ENCODE results near the gene NR2F2. TPM values are rescaled to one million over a fixed set of nuclear protein-coding genes. Genes with fewer than 3 reads are reported as not detected.

NR2F2 gene
- total and polyA plus RNA-seq, 2 experiments from 2014 or later = 0.16 TPM; not detected in 1

DNA sequence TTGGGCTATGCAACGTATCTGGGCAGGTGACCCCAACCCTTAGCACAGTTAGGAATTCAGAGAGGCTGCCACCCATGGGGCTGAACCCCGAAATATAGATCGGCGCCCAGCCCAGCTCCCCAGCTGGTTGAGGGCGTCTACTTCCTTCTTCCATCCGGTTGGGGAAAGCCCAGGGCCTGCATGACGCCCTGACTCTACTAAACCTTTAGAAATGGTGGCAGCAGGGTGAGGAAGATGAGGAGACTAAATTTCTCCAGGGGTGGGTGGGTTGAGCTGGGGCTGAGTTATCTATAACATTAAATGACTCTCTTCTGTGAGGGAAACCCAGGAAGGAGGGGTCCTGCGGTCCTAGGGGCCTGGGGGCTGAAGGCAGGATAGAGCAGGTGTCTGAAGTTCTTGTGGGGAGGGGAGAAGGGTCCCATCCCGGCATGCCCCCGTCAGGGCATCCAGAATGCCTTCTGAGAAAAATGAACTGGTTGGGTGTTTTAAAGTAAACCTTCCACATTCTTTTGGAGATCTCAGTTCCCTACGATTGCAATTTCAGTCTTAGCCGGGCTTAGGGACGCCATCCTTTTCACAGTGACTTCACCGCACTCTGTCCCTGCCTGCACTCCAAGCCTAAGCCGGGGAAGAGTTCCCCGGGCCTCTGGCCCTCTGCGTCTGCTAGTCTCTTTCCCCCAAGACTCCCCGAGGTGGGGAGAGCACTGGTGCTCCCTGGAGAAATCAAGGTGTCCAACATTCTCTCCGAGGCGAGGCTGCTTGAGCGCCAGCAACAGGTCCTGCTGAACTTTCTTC, 28.5 kb downstream of the NR2F2 start:
- no peak overlapping the region for H3K27ac Mint-ChIP-seq
- peak overlapping the region; percentile 80 for H3K4me2 ChIP-seq

More for the DNA sequence above, 28.5 kb downstream of the NR2F2 start:
- Mint-ChIP-seq H3K36me3 (ENCODE audit: low read depth) (no peaks in the 10 kb centered on the region), H3K4me1 (peaks cover 55% of the 10 kb centered on the region), H3K27me3 (ENCODE audit: insufficient read depth, low read depth, poor library complexity) (peaks cover under 1% of the 10 kb centered on the region), H3K4me3 (peak overlapping the region; percentile 52; the same call in 2 of the 3 replicates), H3K9me3 (no peaks in the 10 kb centered on the region; the same call in 1 of the 3 replicates)
- Histone ChIP-seq H3K27me3 (ENCODE audit: insufficient read depth) (peaks cover 100% of the 10 kb centered on the region), H2AFZ (no peak overlapping the region), H3F3A (replicated peaks; ENCODE audit: low read depth) (peaks cover 23% of the 10 kb centered on the region; the same call in 1 of the 2 replicates), H4K20me1 (replicated peaks; ENCODE audit: insufficient read depth) (peaks cover 33% of the 10 kb centered on the region), H3K27ac (ENCODE audit: low read depth) (no peak overlapping the region), H3K9me2 (ENCODE audit: insufficient read depth) (no peaks in the 10 kb centered on the region), H3K79me2 (replicated peaks; ENCODE audit: insufficient read depth) (no peaks in the 10 kb centered on the region), H3K4me1 (ENCODE audit: insufficient read depth) (peaks cover 48% of the 10 kb centered on the region), H3K36me3 (ENCODE audit: insufficient read depth) (no peaks in the 10 kb centered on the region), H3K4me3 (peak overlapping the region; percentile 52)
- ATAC-seq (no peak), DNase-seq (ENCODE audit: low spot score) (peak; percentile 42)
- no peak for TF ChIP-seq ZNF331 (CRISPR knock-in tag; IDR thresholded peaks at IDR 0.05; ENCODE audit: low read depth)
- no peak for TF ChIP-seq JUNB (IDR thresholded peaks at IDR 0.05; ENCODE audit: unreplicated experiment)
- no peak for TF ChIP-seq STAT1 (IDR thresholded peaks at IDR 0.05; ENCODE audit: unreplicated experiment)
- no peak for TF ChIP-seq CREB1 (CRISPR knock-in tag; IDR thresholded peaks at IDR 0.05; ENCODE audit: low read depth)
- TF ChIP-seq POLR2AphosphoS5 (IDR thresholded peaks at IDR 0.05; ENCODE audit: low read depth) = no peak
- TF ChIP-seq, protein P1, sequence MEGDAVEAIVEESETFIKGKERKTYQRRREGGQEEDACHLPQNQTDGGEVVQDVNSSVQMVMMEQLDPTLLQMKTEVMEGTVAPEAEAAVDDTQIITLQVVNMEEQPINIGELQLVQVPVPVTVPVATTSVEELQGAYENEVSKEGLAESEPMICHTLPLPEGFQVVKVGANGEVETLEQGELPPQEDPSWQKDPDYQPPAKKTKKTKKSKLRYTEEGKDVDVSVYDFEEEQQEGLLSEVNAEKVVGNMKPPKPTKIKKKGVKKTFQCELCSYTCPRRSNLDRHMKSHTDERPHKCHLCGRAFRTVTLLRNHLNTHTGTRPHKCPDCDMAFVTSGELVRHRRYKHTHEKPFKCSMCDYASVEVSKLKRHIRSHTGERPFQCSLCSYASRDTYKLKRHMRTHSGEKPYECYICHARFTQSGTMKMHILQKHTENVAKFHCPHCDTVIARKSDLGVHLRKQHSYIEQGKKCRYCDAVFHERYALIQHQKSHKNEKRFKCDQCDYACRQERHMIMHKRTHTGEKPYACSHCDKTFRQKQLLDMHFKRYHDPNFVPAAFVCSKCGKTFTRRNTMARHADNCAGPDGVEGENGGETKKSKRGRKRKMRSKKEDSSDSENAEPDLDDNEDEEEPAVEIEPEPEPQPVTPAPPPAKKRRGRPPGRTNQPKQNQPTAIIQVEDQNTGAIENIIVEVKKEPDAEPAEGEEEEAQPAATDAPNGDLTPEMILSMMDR (conservative IDR thresholded peaks at IDR 0.05; ENCODE audit: low read depth in 2 of 2) = no peak
- TF ChIP-seq, protein P2, sequence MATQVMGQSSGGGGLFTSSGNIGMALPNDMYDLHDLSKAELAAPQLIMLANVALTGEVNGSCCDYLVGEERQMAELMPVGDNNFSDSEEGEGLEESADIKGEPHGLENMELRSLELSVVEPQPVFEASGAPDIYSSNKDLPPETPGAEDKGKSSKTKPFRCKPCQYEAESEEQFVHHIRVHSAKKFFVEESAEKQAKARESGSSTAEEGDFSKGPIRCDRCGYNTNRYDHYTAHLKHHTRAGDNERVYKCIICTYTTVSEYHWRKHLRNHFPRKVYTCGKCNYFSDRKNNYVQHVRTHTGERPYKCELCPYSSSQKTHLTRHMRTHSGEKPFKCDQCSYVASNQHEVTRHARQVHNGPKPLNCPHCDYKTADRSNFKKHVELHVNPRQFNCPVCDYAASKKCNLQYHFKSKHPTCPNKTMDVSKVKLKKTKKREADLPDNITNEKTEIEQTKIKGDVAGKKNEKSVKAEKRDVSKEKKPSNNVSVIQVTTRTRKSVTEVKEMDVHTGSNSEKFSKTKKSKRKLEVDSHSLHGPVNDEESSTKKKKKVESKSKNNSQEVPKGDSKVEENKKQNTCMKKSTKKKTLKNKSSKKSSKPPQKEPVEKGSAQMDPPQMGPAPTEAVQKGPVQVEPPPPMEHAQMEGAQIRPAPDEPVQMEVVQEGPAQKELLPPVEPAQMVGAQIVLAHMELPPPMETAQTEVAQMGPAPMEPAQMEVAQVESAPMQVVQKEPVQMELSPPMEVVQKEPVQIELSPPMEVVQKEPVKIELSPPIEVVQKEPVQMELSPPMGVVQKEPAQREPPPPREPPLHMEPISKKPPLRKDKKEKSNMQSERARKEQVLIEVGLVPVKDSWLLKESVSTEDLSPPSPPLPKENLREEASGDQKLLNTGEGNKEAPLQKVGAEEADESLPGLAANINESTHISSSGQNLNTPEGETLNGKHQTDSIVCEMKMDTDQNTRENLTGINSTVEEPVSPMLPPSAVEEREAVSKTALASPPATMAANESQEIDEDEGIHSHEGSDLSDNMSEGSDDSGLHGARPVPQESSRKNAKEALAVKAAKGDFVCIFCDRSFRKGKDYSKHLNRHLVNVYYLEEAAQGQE (IDR thresholded peaks at IDR 0.05; ENCODE audit: unreplicated experiment) = no peak
- TF ChIP-seq ZNF114 (CRISPR knock-in tag; IDR thresholded peaks at IDR 0.05) = no peak
- TF ChIP-seq, protein P3, sequence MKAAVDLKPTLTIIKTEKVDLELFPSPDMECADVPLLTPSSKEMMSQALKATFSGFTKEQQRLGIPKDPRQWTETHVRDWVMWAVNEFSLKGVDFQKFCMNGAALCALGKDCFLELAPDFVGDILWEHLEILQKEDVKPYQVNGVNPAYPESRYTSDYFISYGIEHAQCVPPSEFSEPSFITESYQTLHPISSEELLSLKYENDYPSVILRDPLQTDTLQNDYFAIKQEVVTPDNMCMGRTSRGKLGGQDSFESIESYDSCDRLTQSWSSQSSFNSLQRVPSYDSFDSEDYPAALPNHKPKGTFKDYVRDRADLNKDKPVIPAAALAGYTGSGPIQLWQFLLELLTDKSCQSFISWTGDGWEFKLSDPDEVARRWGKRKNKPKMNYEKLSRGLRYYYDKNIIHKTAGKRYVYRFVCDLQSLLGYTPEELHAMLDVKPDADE (IDR thresholded peaks at IDR 0.05) = no peak
- TF ChIP-seq NANOG (IDR thresholded peaks at IDR 0.05; ENCODE audit: borderline replicate concordance) = no peak
- TF ChIP-seq EZH2 (IDR thresholded peaks at IDR 0.05; ENCODE audit: low read depth, unreplicated experiment) = no peak
- no peak for TF ChIP-seq EZH2phosphoT487 (IDR thresholded peaks at IDR 0.05; ENCODE audit: unreplicated experiment)
- TF ChIP-seq, protein P4, sequence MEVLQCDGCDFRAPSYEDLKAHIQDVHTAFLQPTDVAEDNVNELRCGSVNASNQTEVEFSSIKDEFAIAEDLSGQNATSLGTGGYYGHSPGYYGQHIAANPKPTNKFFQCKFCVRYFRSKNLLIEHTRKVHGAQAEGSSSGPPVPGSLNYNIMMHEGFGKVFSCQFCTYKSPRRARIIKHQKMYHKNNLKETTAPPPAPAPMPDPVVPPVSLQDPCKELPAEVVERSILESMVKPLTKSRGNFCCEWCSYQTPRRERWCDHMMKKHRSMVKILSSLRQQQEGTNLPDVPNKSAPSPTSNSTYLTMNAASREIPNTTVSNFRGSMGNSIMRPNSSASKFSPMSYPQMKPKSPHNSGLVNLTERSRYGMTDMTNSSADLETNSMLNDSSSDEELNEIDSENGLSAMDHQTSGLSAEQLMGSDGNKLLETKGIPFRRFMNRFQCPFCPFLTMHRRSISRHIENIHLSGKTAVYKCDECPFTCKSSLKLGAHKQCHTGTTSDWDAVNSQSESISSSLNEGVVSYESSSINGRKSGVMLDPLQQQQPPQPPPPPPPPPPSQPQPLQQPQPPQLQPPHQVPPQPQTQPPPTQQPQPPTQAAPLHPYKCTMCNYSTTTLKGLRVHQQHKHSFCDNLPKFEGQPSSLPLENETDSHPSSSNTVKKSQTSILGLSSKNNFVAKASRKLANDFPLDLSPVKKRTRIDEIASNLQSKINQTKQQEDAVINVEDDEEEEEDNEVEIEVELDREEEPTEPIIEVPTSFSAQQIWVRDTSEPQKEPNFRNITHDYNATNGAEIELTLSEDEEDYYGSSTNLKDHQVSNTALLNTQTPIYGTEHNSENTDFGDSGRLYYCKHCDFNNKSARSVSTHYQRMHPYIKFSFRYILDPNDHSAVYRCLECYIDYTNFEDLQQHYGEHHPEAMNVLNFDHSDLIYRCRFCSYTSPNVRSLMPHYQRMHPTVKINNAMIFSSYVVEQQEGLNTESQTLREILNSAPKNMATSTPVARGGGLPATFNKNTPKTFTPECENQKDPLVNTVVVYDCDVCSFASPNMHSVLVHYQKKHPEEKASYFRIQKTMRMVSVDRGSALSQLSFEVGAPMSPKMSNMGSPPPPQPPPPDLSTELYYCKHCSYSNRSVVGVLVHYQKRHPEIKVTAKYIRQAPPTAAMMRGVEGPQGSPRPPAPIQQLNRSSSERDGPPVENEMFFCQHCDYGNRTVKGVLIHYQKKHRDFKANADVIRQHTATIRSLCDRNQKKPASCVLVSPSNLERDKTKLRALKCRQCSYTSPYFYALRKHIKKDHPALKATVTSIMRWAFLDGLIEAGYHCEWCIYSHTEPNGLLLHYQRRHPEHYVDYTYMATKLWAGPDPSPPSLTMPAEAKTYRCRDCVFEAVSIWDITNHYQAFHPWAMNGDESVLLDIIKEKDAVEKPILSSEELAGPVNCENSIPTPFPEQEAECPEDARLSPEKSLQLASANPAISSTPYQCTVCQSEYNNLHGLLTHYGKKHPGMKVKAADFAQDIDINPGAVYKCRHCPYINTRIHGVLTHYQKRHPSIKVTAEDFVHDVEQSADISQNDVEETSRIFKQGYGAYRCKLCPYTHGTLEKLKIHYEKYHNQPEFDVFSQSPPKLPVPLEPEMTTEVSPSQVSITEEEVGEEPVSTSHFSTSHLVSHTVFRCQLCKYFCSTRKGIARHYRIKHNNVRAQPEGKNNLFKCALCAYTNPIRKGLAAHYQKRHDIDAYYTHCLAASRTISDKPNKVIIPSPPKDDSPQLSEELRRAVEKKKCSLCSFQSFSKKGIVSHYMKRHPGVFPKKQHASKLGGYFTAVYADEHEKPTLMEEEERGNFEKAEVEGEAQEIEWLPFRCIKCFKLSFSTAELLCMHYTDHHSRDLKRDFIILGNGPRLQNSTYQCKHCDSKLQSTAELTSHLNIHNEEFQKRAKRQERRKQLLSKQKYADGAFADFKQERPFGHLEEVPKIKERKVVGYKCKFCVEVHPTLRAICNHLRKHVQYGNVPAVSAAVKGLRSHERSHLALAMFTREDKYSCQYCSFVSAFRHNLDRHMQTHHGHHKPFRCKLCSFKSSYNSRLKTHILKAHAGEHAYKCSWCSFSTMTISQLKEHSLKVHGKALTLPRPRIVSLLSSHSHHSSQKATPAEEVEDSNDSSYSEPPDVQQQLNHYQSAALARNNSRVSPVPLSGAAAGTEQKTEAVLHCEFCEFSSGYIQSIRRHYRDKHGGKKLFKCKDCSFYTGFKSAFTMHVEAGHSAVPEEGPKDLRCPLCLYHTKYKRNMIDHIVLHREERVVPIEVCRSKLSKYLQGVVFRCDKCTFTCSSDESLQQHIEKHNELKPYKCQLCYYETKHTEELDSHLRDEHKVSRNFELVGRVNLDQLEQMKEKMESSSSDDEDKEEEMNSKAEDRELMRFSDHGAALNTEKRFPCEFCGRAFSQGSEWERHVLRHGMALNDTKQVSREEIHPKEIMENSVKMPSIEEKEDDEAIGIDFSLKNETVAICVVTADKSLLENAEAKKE (CRISPR knock-in tag; IDR thresholded peaks at IDR 0.05) = no peak
